Stimulated activated CD8-positive, alpha-beta memory T cell treated with anti-CD3 and anti-CD28 coated beads, Interleukin-7, amount 100 ng/mL, for 48 hours (primary cell): ENCODE data around the gene FAM168A.

Source experiments
- DNase-seq, 2 donors: peaks; one replicate each; pipeline ENCODE4 v3.0.0-alpha.2; 2020; ENCODE audit warnings: low read depth in 1 of 2; ENCODE audit errors: extremely low read depth in 1 of 2

FAM168A gene

GRCh38 chr11:73563539-73564200, 34.2 kb downstream of the FAM168A start:
- DNase-seq: no peak

- no peak for DNase-seq
Measured at GRCh38 chr11:73559743-73560142, 38.2 kb downstream of the FAM168A start.

DNA sequence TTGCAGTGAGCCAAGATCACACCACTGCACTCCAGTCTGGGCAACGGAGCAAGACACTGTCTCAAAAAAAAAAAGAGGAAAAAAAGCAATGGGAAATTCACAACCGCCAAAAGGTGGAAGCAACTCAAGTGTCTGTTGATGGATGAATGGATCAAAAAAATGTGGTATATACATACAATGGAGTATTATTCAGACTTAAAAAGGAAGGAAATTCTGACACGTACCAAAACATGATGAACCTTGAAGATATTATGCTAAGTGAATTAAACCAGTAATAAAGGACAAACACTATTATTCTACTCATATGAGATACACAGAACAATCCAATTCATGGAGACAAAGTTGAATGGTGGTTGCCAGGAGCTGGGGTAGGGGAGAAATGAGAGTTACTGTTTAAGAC, 40.9 kb downstream of the FAM168A start:
- no peak for DNase-seq

GRCh38 chr11:73555615-73556014, 42.3 kb downstream of the FAM168A start:
- no peak for DNase-seq

- DNase-seq: no peak
Measured at GRCh38 chr11:73554671-73555320, 43.1 kb downstream of the FAM168A start.

- DNase-seq: no peak
Measured at GRCh38 chr11:73553266-73553665, 44.6 kb downstream of the FAM168A start.

DNA sequence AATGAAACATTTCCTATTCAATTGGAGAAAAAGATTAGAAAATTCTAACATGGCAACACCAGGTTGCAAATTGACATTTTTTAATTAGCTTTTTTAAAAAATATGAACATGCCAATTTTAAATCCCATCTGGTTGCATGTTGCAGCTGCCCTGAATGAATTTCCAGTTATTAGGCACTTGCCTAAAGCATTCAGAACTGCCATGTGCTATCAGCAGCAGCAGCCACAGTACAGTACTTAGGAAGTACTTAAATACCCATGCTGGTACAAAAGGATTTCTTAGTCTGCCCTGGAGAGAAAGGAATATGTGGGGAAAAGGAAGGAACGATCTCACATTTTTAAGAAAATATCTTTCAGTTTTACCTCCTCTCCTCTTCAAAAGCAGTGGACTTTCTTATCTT, 46.2 kb downstream of the FAM168A start:
- DNase-seq: no peak

DNA sequence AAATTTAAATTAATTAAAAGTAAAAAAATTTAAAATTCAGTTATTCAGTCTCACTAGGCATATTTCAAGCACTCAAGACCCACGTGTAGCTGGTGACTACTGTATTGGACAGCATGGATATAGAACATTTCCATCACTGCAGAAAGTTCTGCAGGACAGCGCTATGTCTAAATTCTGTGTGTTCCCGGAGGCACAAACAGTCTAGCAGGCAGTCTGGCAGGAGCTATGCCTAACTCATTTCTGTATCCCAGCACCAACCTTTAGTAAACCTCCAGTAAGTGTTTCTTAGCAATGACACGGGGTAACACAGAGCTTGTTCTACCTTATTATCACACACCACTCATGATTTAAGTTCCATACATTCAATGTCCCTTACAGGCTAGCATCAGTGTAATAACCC, 48.5 kb downstream of the FAM168A start:
- no peak for DNase-seq

DNA sequence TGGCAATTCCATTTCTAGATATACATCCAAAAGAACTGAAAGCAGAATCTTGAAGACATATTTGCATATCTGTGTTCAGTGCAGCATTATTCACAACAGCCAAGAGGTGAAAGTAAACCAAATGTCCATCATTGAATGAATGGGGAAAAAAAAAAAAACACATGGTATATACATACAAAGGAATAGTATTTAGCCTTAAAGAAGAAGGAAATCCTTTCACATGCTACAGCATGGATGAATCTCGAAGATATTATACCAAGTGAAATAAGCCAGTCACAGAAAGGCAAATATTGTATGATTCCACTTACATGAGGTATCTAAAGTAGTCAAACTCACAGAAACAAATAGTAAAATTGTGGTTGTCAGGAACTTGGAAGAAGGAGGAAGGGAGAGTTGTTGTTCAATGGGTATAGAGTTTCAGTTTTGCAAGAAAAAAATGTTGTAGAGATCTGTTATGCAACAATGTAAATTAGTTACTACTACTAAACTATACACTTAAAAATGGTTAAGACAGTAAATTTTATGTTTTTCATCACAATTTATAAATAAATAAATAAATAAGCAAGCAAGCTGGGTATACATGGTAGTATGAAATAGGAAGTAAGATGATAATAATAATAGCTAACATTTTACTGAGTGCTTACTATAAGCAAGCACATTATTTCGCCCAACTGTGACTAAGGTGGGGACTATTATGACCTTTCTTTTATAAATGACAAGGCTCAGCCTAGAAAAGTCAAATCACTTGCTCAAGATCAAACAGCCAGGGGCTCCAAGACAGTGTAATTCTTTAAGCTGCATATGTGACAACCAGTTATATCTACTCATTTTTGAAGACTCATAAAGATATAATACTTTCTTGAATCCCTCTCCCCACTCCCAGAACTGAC, 50.0 kb downstream of the FAM168A start:
- no peak for DNase-seq

DNA sequence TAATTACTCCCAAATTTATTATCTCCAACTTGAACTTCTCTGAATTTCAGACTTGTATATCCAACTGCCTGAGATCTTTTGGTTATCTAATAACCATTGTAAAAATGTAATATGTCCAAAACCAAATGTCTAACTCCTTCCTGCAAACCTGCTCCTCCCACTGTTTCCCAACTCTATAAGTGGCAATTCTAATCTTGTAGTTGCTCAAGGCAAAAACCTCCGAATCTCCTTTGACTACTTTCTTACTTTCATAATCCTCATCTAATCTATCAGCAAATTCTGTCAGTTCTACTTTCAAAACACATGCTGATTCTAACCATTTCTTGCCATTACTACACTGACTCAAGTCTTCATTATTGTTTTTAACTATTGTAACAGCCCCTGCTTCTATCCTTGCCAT, 55.7 kb downstream of the FAM168A start:
- DNase-seq: no peak

GRCh38 chr11:73539506-73540084, 58.3 kb downstream of the FAM168A start:
- DNase-seq: no peak

DNA sequence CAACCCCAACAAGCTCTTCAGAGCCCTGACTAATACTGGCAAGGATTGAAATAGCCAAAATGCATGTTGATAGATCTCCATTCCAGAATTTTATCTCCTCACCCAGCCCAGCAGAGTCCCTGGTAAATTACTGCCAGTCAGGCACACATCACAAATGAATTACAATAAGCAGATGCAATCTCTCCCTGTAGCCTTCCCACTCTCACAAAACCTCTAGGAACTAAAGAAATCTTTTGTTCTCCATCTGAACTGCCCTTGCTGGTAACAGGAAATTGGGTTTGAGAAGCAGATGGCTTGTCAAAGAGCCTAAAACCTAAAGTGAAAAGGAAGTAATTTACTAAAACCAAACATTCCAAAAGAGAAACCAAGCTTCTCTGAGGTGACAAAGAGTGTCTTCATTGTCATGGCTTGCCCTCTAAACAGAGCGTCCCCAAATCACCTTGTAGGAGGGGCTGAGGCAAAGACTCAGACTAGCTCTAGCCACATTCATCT, 59.5 kb downstream of the FAM168A start:
- DNase-seq: no peak

DNA sequence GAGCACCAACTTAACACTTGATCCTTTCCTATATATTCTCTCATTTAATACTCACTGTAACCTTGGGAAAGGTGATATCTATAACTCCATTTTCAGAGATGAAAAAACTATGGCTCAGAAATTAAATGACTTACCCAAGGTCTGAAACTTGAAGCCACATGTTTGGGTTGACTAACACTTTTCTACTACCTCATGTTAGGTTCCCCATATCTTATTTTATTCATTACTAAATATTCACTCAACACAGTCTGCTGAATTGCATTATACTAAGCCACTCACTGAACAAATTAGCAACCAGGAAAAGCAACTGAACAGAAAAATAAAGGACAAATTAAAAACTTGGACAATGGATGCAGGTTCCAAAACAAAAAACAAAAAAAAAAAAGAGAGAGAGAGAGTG, 59.9 kb downstream of the FAM168A start:
- DNase-seq: no peak

DNA sequence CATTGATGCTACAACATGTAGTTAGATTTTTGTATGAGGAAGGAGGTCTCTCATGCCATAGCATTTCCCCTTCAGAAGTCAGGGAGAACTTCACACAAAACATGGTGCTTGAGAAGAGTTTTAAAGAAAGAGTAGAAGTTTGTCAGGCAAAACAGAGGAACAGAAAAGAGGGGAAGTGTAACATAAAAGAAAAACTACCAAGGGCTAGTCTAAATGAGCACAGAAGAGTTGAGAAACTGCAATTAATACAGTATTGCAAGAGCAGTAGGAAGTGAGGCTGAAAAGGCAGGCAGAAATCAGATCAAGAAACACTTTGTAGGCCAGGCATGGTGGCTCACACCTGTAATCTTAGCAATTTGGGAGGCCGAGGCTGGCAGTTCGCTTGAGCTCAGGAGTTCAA, 61.0 kb downstream of the FAM168A start:
- DNase-seq: no peak

DNA sequence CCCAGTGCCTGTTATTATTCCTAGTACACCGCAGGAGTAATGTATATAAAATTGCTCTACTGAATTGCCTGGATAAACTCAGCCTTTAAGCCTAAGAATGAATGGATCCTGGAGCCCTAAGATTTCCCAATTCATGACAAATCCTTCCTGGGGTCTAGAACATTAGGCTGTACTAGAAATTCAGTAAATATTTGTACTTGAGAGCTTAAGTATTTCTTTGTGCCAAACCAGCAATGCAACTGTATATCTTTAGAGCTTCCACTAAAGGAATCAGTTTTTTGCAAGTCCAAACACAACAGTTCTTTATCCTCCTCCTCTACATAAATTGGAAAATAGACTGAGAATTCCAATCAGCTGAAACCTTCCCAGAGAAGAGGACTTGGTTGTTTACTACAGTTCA, 65.6 kb downstream of the FAM168A start:
- no peak for DNase-seq

- DNase-seq: no peak
Measured at GRCh38 chr11:73531386-73531785, 66.5 kb downstream of the FAM168A start.

DNA sequence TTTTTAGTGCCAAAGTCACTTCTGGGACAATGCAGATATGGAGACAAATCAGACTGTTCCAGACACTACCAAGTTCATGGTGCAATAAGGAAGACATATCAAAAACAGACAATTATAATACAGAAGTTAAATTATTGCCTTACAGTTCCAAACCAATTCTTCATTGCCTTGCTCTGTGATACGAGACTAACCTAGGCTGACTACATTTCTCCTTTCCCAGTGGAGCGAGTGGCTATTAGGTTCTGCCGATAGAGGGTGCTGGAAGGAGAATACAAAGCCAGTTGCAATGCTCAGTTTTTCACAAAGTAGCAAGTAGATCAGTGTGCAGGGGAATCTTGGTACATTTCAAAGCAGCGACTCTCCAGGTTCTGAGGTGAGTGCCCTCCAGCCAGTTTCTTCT, 67.8 kb downstream of the FAM168A start:
- no peak for DNase-seq

DNA sequence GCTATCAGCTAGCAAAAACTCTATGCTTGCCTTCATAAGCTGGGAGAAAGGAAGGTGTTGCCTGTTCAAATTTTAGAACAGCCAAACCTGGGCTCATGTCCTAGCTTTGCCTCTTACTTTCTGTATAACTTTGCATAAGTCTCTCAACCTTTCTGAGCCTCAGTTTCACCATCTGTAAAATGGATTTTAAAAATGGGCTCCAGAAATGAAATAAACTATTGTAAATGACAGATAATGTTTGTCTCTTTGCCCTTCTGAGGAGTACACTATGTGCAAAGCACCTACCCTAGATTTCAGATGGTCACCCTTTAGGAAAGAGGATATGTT, 68.7 kb downstream of the FAM168A start:
- DNase-seq: no peak

GRCh38 chr11:73528483-73529203, 69.3 kb downstream of the FAM168A start:
- no peak for DNase-seq

GRCh38 chr11:73528013-73528412, 69.9 kb downstream of the FAM168A start:
- no peak for DNase-seq

DNA sequence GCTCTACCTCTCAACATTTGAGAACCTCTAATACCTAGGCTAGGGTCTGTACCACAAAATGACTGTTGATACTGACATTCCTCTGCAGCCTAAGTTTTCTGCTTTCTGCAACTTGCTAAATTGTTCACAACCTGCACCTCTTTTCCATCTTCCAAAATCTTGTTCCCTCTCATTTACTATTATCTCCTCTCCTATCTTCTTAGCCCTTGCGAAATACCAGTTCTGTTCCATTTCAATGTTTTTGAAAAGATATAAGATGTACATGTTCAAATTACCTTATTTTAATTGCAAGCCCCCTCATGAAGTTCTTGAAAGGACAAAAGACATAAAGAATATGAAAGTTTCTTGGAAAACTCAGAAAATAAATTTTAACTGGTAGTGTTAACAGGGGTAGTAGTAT, 72.3 kb downstream of the FAM168A start:
- no peak for DNase-seq
